Astrocyte (in vitro differentiated cells and primary cell): ENCODE measurements around the gene LMCD1.

Experiments
- CTCF ChIP-seq: IDR thresholded peaks from 2 replicates; pipeline ENCODE4 v1.5.1; 2011; ENCODE audit warnings: low read depth, mild to moderate bottlenecking, inconsistent platforms, low read length, moderate library complexity; ENCODE audit not compliant: insufficient read depth
- EZH2 ChIP-seq: IDR thresholded peaks from 2 replicates; pipeline ENCODE4 v1.6.1; 2012; ENCODE audit warnings: mild to moderate bottlenecking, low read length, inconsistent platforms; ENCODE audit not compliant: insufficient read depth

- TF ChIP-seq EZH2 (no peak), CTCF (peak; percentile 76)
Measured at GRCh38 chr3:8622873-8623691, 121.5 kb downstream of the LMCD1 start.
